Uterus (tissue), 4 donors: ENCODE data around the gene MSH3. TPM values are rescaled to one million over a fixed set of nuclear protein-coding genes. Genes with fewer than 3 reads are reported as not detected.

Experiments
- DNase-seq, 2 donors: peaks; one replicate each; pipeline ENCODE4 v3.0.0-alpha.2; 2019 to 2020
- H3K27ac ChIP-seq, 2 donors: fragments of 200-600 bp; sonication (generic); 1 replicate in 1 of 2; 2 replicates in 1 of 2; pipeline ENCODE4 v1.5.1; 2016 to 2018
- H3K27me3 ChIP-seq, 2 donors: fragments of 200-600 bp; sonication (generic); one replicate each; pipeline ENCODE4 v1.5.1; 2018 to 2019; ENCODE audit warnings: control low read depth in 1 of 2
- H3K36me3 ChIP-seq, 2 donors: fragments of 200-600 bp; sonication (generic); one replicate each; pipeline ENCODE4 v1.5.1; 2019; ENCODE audit warnings: control low read depth in 1 of 2
- H3K4me1 ChIP-seq, 2 donors: fragments of 200-600 bp; sonication (generic); one replicate each; pipeline ENCODE4 v1.5.1; 2018 to 2019; ENCODE audit warnings: control low read depth in 1 of 2
- H3K4me3 ChIP-seq, 2 donors: fragments of 200-600 bp; sonication (generic); 1 replicate in 1 of 2; 2 replicates in 1 of 2; pipeline ENCODE4 v1.5.1; 2018 to 2019; ENCODE audit warnings: mild to moderate bottlenecking in 1 of 2
- H3K9me3 ChIP-seq, 2 donors: fragments of 200-600 bp; sonication (generic); one replicate each; pipeline ENCODE4 v1.5.1; 2019; ENCODE audit warnings: control low read depth in 1 of 2
- POLR2A ChIP-seq, 2 donors: fragments of 450-650 bp; IDR thresholded peaks; one replicate each; pipeline ENCODE4 v1.6.1; 2016; ENCODE audit warnings: antibody characterized with exemption in 2 of 2, mild to moderate bottlenecking in 1 of 2, moderate library complexity in 1 of 2
- intact Hi-C: fragments of 100-400 bp; cut with DNase I; formaldehyde crosslinking; loops from one replicate; pipeline ENCODE4 v1.15.1; 2023; ENCODE audit warnings: low total_unique reads
- total RNA-seq, 4 donors: library from RNA; depleted of rRNA in 3 of 4; stranded (reverse); fragments of >200 nt in 3 of 4; gene quantifications; one replicate each; pipeline versions ENCODE4 v1.1.0 to v1.2.4, GENCODE V29; 2014 to 2023
- TF ChIP-seq, protein P1 (sequence below), 4 experiments: fragments of 200-600 bp in 2 of 4; fragments of 450-650 bp in 2 of 4; sonication (generic) in 2 of 4; IDR thresholded peaks; one replicate each; pipeline ENCODE4 v1.5.1; 2016 to 2019; ENCODE audit warnings: antibody characterized with exemption in 4 of 4, mild to moderate bottlenecking in 2 of 4, moderate library complexity in 1 of 4
- donor health status: DM: yes; HTN: yes; CAD: no.

The MSH3 gene
- total RNA-seq, 4 donors from 2014 or later = 6.4 to 34.3 (median 16.3) TPM

GRCh38 chr5:80764786-80765185, 110.3 kb downstream of the MSH3 start:
- Histone ChIP-seq H3K36me3 (no peaks in the 10 kb centered on the region), H3K4me3 (no peak overlapping the region), H3K27me3 (no peaks in the 10 kb centered on the region), H3K27ac (no peak overlapping the region), H3K9me3 (no peaks in the 10 kb centered on the region), H3K4me1 (no peaks in the 10 kb centered on the region)
- TF ChIP-seq, protein P1, sequence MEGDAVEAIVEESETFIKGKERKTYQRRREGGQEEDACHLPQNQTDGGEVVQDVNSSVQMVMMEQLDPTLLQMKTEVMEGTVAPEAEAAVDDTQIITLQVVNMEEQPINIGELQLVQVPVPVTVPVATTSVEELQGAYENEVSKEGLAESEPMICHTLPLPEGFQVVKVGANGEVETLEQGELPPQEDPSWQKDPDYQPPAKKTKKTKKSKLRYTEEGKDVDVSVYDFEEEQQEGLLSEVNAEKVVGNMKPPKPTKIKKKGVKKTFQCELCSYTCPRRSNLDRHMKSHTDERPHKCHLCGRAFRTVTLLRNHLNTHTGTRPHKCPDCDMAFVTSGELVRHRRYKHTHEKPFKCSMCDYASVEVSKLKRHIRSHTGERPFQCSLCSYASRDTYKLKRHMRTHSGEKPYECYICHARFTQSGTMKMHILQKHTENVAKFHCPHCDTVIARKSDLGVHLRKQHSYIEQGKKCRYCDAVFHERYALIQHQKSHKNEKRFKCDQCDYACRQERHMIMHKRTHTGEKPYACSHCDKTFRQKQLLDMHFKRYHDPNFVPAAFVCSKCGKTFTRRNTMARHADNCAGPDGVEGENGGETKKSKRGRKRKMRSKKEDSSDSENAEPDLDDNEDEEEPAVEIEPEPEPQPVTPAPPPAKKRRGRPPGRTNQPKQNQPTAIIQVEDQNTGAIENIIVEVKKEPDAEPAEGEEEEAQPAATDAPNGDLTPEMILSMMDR (IDR thresholded peaks at IDR 0.05) = no peak
- no peak for TF ChIP-seq POLR2A (IDR thresholded peaks at IDR 0.05)
- no peak for DNase-seq
- intact Hi-C loops = no loop called here

DNA sequence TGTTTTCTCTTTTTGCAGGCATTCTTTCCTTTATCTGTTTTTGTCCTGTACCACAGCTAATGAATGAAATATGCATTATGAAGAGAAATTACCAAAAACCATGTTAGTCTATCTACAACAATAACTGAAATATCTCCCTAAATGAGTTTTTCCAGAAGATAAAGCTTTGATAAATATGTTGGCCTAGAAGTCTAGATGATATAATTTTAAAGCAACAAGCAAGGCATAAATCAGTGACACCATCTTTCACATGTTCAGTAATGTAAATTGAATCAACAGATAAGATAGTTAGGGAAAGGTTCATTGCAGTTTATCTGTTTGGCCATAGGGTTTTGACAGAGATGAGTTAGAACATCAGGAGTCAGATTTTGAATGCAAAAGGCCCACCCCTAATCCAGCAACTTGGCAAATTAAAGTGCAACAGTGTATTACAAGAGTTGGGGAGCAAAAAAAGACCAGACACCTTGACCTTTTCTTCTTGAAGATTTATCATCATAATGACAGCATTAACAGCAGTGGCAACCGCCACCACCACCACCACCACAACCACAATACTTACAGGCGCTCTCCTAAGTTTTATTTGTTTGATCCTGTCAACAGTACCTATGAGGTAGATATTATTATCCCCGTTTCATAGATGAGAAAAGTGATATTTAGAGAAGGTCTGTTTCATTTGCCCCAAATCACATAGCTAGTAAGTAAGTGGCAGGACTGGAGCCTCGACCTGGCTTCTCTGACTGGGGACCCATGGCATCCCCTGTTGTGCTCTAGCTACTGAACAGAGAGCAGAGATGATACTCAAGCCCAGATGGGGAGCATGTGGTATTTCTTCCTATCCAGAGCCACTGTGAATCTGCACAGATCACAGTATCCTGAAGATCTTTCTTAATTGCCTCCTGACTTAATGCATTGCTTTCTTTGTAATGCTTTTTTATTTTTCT, 123.2 kb downstream of the MSH3 start:
- Histone ChIP-seq H3K27me3 (no peaks in the 10 kb centered on the region), H3K9me3 (no peaks in the 10 kb centered on the region), H3K27ac (no peak overlapping the region), H3K4me3 (no peak overlapping the region), H3K4me1 (no peaks in the 10 kb centered on the region), H3K36me3 (no peaks in the 10 kb centered on the region)
- DNase-seq = no peak
- TF ChIP-seq, protein P1 (IDR thresholded peaks at IDR 0.05) = no peak
- TF ChIP-seq POLR2A (IDR thresholded peaks at IDR 0.05) = no peak
- intact Hi-C loops = no loop called here

GRCh38 chr5:80780024-80780423, 125.6 kb downstream of the MSH3 start:
- Histone ChIP-seq H3K36me3 (no peaks in the 10 kb centered on the region), H3K4me3 (no peak overlapping the region), H3K4me1 (no peaks in the 10 kb centered on the region), H3K9me3 (no peaks in the 10 kb centered on the region), H3K27ac (no peak overlapping the region), H3K27me3 (no peaks in the 10 kb centered on the region)
- TF ChIP-seq POLR2A (IDR thresholded peaks at IDR 0.05) = no peak
- TF ChIP-seq, protein P1 (IDR thresholded peaks at IDR 0.05) = no peak
- no peak for DNase-seq
- intact Hi-C loops = no loop called here

DNA sequence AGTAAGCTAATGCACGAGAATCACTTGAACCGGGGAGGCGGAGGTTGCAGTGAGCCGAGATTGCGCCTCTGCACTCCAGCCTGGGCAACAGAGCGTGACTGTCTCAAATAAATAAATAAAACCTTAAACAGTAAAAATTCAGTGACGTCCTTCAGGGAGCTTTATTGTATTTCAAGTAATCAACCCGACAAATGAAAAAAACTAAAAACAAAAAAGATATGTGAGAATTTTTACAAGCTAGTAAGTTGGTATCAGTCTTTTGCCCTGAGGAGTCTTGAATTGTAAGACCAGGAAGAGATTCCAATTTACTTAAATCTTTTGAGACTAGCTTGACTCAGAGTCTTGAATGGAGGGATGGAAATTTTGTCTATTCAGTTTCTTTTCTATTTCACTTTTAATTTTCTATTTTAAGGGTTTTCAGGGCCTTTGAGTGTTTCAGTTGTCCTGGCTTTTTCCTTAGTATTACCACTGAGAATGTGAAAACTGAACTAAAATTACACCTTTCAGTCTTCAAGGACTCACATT, 126.4 kb downstream of the MSH3 start:
- TF ChIP-seq POLR2A (IDR thresholded peaks at IDR 0.05) = no peak
- TF ChIP-seq, protein P1 (IDR thresholded peaks at IDR 0.05) = no peak
- H3K36me3 ChIP-seq = no peaks in the 10 kb centered on the region
- no peak overlapping the region for H3K27ac ChIP-seq
- no peak for DNase-seq
- intact Hi-C loops = no loop called here
- H3K9me3 ChIP-seq = no peaks in the 10 kb centered on the region
- no peaks in the 10 kb centered on the region for H3K4me1 ChIP-seq
- H3K27me3 ChIP-seq = no peaks in the 10 kb centered on the region
- H3K4me3 ChIP-seq = no peak overlapping the region

GRCh38 chr5:80781356-80781755, 126.9 kb downstream of the MSH3 start:
- Histone ChIP-seq H3K36me3 (no peaks in the 10 kb centered on the region), H3K4me3 (no peak overlapping the region), H3K27ac (no peak overlapping the region), H3K27me3 (no peaks in the 10 kb centered on the region), H3K9me3 (no peaks in the 10 kb centered on the region), H3K4me1 (no peaks in the 10 kb centered on the region)
- intact Hi-C loops = no loop called here
- no peak for DNase-seq
- TF ChIP-seq POLR2A (IDR thresholded peaks at IDR 0.05) = no peak
- TF ChIP-seq, protein P1 (IDR thresholded peaks at IDR 0.05) = no peak
